Tibial nerve (tissue), 4 donors: ENCODE measurements around the gene GPHA2. TPM values are rescaled to one million over a fixed set of nuclear protein-coding genes. Genes with fewer than 3 reads are reported as not detected.
A peak's percentile ranks its signal among the peaks of the same experiment; 100 is the strongest.

Source experiments
- DNase-seq, 2 donors: peaks; one replicate each; pipeline ENCODE4 v3.0.0-alpha.2; 2019; ENCODE audit warnings: low spot score in 2 of 2
- H3K27ac ChIP-seq, 4 donors: fragments of 200-600 bp; sonication (generic) in 3 of 4; one replicate each; pipeline ENCODE4 v1.5.1; 2017 to 2019; ENCODE audit warnings: mild to moderate bottlenecking in 1 of 4
- H3K27me3 ChIP-seq, 2 donors: fragments of 200-600 bp; sonication (generic) in 1 of 2; one replicate each; pipeline versions ENCODE4 v1.5.1 to v1.6.0; 2017 to 2019
- H3K36me3 ChIP-seq, 3 donors: fragments of 200-600 bp; sonication (generic); one replicate each; pipeline ENCODE4 v1.5.1; 2018 to 2019
- H3K4me1 ChIP-seq, 4 donors: fragments of 200-600 bp; sonication (generic) in 3 of 4; one replicate each; pipeline ENCODE4 v1.5.1; 2017 to 2019
- H3K4me3 ChIP-seq, 4 donors: fragments of 200-600 bp; sonication (generic) in 3 of 4; one replicate each; pipeline ENCODE4 v1.5.1; 2017 to 2019; ENCODE audit warnings: mild to moderate bottlenecking in 1 of 4, moderate library complexity in 1 of 4
- H3K9me3 ChIP-seq, 4 donors: fragments of 200-600 bp; sonication (generic) in 3 of 4; one replicate each; pipeline ENCODE4 v1.5.1; 2017 to 2019
- EP300 ChIP-seq, 2 donors: sonication (generic); formaldehyde crosslinking; IDR thresholded peaks; one replicate each; pipeline ENCODE4 v1.6.1; 2017; ENCODE audit warnings: antibody characterized with exemption in 2 of 2, mild to moderate bottlenecking in 1 of 2
- POLR2A ChIP-seq, 2 donors: fragments of 450-650 bp; IDR thresholded peaks; one replicate each; pipeline ENCODE4 v1.6.1; 2017; ENCODE audit warnings: antibody characterized with exemption in 2 of 2, mild to moderate bottlenecking in 2 of 2, moderate library complexity in 2 of 2
- WGBS, 2 donors: methylation state at CpG; one replicate each; pipeline ENCODE4 v1.1.5; 2018; 5-methylcytosine and 5-hydroxymethylcytosine counted together
- total RNA-seq, 4 donors: library from RNA; depleted of rRNA; stranded (reverse); fragments of >200 nt; gene quantifications; one replicate each; pipeline ENCODE4 v1.1.0, GENCODE V29; 2016
- TF ChIP-seq, protein P1 (sequence below), 5 experiments: fragments of 200-600 bp in 3 of 5; fragments of 450-650 bp in 2 of 5; sonication (generic) in 3 of 5; IDR thresholded peaks; one replicate each; pipeline ENCODE4 v1.5.1; 2016 to 2019; ENCODE audit warnings: antibody characterized with exemption in 5 of 5, mild to moderate bottlenecking in 3 of 5, moderate library complexity in 2 of 5

GPHA2 gene
- total RNA-seq, 4 donors from 2014 or later = not detected

- Histone ChIP-seq H3K36me3 (peaks cover 2 to 33% (median 28%) of the 10 kb centered on the region in 3 donors), H3K4me1 (peaks cover 0 to 33% (median 15%) of the 10 kb centered on the region in 4 donors), H3K27ac (peak overlapping the region; percentile 69 to 92 (median 89)), H3K27me3 (no peaks in the 10 kb centered on the region), H3K9me3 (no peaks in the 10 kb centered on the region), H3K4me3 (peak overlapping the region; percentile 86 to 90 (median 87))
- DNase-seq = peak in 1 of 2 donors; percentile 53
- WGBS, 2 donors = 4 to 9% methylated on average over 13 to 23 of the region's 23 CpGs
- TF ChIP-seq, protein P1, sequence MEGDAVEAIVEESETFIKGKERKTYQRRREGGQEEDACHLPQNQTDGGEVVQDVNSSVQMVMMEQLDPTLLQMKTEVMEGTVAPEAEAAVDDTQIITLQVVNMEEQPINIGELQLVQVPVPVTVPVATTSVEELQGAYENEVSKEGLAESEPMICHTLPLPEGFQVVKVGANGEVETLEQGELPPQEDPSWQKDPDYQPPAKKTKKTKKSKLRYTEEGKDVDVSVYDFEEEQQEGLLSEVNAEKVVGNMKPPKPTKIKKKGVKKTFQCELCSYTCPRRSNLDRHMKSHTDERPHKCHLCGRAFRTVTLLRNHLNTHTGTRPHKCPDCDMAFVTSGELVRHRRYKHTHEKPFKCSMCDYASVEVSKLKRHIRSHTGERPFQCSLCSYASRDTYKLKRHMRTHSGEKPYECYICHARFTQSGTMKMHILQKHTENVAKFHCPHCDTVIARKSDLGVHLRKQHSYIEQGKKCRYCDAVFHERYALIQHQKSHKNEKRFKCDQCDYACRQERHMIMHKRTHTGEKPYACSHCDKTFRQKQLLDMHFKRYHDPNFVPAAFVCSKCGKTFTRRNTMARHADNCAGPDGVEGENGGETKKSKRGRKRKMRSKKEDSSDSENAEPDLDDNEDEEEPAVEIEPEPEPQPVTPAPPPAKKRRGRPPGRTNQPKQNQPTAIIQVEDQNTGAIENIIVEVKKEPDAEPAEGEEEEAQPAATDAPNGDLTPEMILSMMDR (IDR thresholded peaks at IDR 0.05) = no peak
- TF ChIP-seq POLR2A (IDR thresholded peaks at IDR 0.05) (no peak), EP300 (IDR thresholded peaks at IDR 0.05) (no peak)
Measured at GRCh38 chr11:64916040-64916774, 19.5 kb downstream of the GPHA2 start.

- WGBS, 2 donors = 48 to 61% methylated on average over 7 of the region's 7 CpGs
- Histone ChIP-seq H3K27ac (peak overlapping the region; percentile 69 to 92 (median 89)), H3K4me3 (peak overlapping the region in 3 of 4 donors; percentile 86 to 90 (median 86)), H3K36me3 (peaks cover 2 to 41% (median 36%) of the 10 kb centered on the region in 3 donors), H3K27me3 (no peaks in the 10 kb centered on the region), H3K4me1 (peaks cover 0 to 33% (median 15%) of the 10 kb centered on the region in 4 donors), H3K9me3 (no peaks in the 10 kb centered on the region)
- TF ChIP-seq, protein P1 (IDR thresholded peaks at IDR 0.05) = no peak
- no peak for TF ChIP-seq POLR2A (IDR thresholded peaks at IDR 0.05)
- TF ChIP-seq EP300 (IDR thresholded peaks at IDR 0.05) = no peak
- DNase-seq = no peak
Measured at GRCh38 chr11:64915376-64915887, 20.3 kb downstream of the GPHA2 start.

GRCh38 chr11:64914123-64914522 lies 21.6 kb downstream of the GPHA2 start:
- no peak overlapping the region for H3K4me3 ChIP-seq
- no peak overlapping the region for H3K27ac ChIP-seq
- TF ChIP-seq EP300 (IDR thresholded peaks at IDR 0.05) (no peak), POLR2A (IDR thresholded peaks at IDR 0.05) (no peak)
- TF ChIP-seq, protein P1 (IDR thresholded peaks at IDR 0.05) = no peak
- no peaks in the 10 kb centered on the region for H3K27me3 ChIP-seq
- peaks cover 0 to 32% (median 15%) of the 10 kb centered on the region in 4 donors for H3K4me1 ChIP-seq
- no peaks in the 10 kb centered on the region for H3K9me3 ChIP-seq
- peaks cover 7 to 54% (median 44%) of the 10 kb centered on the region in 3 donors for H3K36me3 ChIP-seq
- WGBS, 2 donors = 84 to 95% methylated on average over 7 to 16 of the region's 17 CpGs
- no peak for DNase-seq

DNA sequence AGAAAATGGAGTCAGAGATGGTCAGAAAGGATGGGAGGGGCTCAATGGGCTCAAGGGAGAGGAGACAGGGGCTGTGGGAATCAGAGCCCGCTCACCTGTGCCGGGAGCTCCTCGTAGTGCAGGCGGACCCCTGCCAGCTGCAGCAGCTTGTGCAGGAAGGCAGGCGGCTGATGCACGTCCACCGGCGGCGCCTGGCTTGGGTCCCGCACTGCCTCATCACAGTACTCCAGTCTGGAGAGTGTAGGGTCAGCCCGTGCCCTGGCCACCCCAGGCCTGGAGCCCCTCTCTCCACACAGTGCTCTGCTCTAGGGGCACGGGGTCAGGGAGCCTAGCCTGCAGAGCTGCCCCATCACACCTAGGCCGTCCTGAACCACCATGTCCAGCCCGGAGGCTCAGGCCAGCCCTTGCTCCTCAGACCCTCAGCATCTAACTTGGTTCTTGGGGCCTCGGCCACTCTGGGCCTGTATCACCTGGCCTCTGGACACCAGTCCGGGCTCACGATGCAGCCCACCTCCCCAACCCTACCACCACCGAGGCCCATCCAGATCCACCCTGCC lies 22.4 kb downstream of the GPHA2 start:
- Histone ChIP-seq H3K9me3 (no peaks in the 10 kb centered on the region), H3K27me3 (no peaks in the 10 kb centered on the region), H3K36me3 (peaks cover 7 to 63% (median 44%) of the 10 kb centered on the region in 3 donors), H3K4me1 (peaks cover 0 to 23% (median 12%) of the 10 kb centered on the region in 4 donors), H3K4me3 (no peak overlapping the region), H3K27ac (no peak overlapping the region)
- TF ChIP-seq EP300 (IDR thresholded peaks at IDR 0.05) = no peak
- TF ChIP-seq, protein P1 (IDR thresholded peaks at IDR 0.05) = no peak
- TF ChIP-seq POLR2A (IDR thresholded peaks at IDR 0.05) = no peak
- DNase-seq = no peak
- WGBS, 2 donors = 84 to 89% methylated on average over 18 of the region's 18 CpGs

DNA sequence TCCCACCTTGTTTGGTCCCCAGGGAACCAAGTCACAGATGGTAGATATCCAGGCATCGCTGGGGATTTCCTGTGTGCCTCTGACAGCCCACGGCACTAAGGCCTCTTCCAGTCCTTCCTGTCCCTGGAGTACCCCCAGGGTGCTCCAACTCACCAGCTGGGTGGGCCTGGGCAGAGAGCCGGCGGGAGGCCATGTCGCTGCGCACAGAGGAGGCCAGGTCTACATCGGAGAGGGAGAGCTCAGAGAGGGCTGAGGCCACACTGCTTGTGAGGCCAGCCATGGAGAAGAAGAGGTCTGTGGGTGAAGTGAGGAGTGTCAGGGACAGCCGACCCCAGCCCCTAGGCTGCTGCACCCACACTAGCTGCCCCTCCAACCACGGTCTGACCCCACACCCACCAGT lies 24.0 kb downstream of the GPHA2 start:
- H3K27ac ChIP-seq = no peak overlapping the region
- no peaks in the 10 kb centered on the region for H3K9me3 ChIP-seq
- no peak for DNase-seq
- H3K4me3 ChIP-seq = no peak overlapping the region
- no peaks in the 10 kb centered on the region for H3K27me3 ChIP-seq
- peaks cover 0 to 16% (median 10%) of the 10 kb centered on the region in 4 donors for H3K4me1 ChIP-seq
- TF ChIP-seq EP300 (IDR thresholded peaks at IDR 0.05) = no peak
- TF ChIP-seq POLR2A (IDR thresholded peaks at IDR 0.05) = no peak
- TF ChIP-seq, protein P1 (IDR thresholded peaks at IDR 0.05) = no peak
- H3K36me3 ChIP-seq = peaks cover 7 to 79% (median 50%) of the 10 kb centered on the region in 3 donors
- WGBS, 2 donors = 78 to 89% methylated on average over 4 to 8 of the region's 9 CpGs
